GM18861 (cell line): ENCODE results near the gene BCAN.

Experiments used
- ATAC-seq: cut with Tn5 transposase; IDR thresholded peaks from one replicate; pipeline ENCODE4 v1.9.1; 2021; ENCODE audit not compliant: unreplicated experiment

BCAN gene

DNA sequence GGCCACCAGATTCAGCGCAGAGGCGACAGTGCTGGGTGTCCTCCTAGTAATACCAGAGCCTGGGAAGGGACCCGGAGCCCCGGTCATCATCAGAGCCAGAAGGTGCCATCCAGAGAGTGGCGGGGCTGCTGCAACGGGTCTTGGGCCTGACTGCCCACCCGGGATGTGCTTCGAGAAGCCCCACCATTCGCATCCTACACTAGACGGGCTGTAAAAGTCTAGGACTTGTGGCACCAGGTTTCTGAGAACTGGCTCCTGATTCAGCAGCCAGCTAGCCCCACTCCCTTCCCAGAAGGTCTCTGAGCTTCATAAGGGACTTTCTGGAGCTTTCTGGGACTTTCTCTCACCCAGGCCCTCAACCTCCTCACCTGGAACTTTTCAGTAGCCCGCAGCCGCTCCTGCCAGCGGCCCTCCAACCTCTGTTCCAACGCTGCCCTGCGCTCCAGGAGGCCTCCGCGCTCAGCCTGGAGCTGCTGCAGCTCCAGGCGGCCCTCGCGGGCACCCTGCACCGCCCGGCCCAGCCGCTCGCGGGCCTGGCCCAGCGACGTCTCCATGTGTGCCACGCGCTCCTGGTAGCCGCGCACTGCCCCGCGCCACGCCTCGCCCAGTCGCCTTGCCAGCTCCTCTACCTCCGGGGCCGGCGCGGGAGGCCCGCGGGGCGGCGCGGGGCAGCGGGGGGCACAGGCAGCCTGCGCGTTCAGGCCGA lies 34.4 kb downstream of the BCAN start:
- ATAC-seq, result no peak

DNA sequence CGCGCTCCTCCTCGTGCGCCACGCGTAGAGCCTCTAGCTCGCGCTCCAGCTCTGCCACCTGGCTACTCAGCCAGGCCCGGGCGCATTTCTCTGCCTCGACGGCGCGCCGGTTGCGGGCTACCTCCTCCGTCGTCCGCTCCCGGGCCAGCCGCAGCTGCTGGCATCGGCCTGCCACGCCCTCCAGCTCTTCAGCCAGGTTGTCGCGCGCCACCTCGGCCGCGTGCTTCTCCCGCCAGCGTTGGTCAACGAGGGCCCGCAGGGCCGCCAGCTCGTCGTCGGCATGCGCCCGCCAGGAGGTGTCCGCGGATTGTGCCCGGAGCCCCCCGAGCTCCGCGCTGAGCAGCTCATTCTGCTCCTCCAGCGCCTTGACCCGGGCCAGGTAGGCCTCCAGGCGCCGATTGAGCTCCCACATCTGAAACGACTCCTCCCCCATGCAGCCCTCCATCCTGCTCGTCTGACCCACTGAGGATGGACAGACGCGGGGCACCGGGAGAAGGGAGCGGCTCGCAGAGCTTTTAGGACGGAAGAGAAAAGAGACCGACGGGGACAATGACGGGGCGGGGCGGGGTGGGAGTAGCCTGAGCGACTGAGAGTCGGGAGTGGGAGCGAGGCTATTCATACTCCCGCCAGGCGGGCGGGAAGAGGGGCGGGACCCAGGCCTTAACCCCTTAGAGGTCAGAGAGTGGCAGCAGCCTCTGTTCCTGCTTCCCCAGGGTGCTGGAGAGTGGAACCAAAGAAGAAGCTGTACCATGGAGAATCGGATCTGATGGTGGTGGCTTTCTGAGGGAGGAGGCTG lies 35.1 kb downstream of the BCAN start, which contains the start of gene NES:
TSS of gene NES (minus strand) at position 588 of the 796 bp plus-strand sequence. CDS start at position 445, 143 bp downstream.
- no peak for ATAC-seq

DNA sequence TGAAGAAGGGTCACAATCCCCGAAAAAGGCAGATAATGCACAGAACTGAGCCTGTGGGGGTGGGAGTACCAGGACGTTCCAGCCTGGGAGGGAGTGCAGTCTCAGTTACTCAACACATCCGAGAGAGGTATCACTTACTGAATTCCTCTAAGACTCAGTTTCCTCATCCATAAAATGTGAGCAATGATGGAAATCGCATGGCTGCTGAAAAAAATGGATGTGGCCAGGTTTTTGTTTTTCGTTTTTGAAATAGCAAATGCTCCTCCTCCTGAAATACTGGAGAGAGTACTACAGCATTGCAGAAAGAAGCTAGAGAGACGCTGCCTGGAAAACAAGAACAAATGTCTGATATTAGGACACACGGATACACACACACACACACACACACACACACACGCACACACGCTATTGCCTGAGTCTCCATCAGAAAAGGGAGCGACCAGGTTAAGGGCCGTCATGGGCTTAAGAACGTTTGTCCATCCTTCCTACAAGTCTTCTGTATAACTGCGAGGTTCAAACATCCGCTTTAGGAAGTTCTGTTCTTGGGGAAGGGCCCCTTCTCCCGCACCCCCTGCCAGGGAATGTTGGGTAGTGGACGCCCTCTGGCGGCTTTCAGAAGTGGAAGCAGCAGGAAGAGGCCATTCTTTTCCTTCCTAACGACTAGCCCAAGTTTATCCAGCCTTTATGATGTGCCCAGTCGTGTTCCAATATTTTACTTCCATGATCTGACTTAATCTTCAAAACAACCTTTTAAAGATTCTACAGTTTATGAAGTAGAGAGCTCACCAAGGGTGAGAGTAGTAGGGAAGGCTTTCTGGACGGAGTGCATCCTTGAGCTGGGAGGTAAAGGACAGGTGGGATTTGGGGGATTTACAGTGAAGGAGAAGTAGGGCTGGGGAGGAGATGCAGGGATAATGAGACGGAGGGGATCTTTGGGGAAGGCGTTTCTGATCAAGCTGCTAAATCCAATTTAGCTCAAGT lies 36.0 kb downstream of the BCAN start:
- ATAC-seq, result no peak

DNA sequence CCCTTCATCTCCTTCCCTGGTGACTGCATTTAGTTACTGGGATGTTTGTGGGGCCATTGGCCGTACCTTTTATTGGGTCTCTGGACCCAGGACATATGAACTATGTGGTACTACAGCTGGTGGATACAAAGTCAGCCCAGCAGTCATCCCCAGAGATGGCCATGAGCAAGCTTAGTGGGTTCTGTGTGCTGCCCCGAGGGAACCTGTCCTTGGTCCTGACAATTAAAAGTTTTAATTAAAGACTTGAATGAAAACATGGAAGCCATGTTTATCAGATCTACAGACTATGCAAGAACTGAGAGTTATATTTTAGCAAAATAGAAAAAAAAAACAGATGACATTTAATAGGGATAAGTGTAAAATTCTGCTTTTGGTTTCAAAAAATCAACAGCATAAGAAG lies 38.1 kb downstream of the BCAN start:
- ATAC-seq, result no peak

DNA sequence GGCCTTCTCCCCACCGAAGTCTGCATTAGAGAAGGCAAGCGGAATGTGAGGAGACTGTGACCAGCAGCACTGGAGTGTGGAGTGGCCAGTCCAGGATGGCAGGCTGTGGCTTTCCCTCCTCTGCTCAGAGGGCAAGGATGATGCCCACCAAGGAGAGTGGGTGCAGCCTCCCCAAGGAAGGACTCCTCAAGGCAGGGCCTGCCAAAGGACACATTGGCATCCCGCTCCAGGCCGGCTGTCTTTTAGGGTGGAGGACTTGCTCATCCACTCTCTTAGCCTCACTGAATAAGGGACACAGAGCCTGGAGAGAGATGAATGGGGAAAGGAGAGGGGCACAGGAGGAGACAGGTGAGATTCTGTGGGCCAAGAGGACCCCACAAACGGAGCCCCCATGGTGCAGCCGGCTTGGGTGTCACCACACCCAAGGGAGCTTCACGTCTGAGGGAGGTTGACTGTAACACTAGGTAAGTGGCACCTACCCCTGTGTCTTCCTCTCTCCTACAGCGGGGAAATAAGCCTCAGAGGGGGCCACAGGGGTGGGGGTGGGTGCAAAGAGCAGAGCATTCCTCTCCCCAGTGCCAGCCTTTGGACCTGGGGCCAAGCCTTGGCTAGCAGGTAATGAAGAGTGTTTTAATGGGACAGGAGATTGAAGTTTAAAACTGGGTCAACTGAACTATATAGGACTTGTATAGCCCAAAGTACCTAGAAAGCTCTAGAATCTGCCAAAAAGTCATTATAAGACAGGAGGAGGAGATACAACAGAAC lies 39.5 kb downstream of the BCAN start:
- no peak for ATAC-seq

DNA sequence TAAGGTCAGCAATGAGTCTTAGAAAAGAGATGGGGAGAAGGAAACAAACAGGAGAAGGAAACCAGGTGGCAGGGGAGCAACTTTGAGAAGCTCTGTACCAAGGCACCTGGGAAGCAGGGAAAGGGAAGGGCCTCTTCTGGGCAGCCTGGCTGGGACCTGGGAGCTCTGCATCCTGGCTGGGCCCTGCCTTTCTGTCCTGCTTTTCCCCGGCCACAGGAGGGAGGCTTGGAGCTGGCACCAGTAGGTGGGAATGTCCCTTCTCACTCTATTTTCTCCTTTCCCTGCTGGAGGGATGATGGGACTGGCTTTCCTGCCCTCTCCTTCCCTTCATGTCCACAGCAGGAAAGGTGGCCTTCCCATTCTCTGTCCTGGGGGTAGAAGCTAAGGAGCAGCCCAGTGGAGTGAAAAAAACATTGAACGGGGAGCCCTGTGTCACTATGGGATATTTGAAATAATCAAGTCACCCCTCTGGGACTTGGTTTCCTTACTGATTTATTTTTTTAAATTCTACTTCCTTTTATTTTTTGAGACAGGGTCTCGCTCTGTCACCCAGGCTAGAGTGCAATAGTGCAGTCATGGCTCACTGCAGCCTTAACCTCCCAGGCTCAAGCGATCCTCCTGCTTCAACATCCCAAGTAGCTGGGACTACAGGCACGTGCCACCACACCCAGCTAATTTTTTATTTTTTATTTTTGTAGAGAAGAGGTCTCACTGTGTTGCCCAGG lies 40.4 kb downstream of the BCAN start:
- ATAC-seq, result no peak

DNA sequence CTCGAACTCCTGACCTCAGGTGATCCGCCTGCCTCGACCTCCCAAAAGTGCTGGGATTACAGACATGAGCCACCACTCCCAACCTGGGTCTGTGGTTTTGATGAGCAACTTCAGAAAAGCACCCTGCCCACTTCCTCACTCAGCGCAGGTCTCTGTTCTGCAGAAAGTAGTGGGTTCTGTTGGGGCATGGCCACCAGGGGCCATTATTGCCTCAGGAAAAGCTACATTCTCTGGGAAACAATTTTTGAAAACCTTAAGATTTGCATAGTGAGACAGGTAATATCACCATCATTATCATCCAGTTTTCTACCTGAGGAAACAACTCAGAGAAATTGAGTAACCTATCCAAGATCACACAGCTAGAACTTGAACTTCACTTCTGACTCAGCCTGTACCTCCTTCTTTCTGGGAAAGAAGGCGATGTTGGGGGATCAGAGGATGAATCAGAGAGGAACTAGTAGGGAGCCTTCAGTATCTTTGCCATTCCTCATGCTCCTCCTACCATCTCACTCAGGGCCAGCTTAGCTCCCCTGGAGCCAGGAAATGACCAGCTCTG lies 42.4 kb downstream of the BCAN start:
- ATAC-seq, result no peak

DNA sequence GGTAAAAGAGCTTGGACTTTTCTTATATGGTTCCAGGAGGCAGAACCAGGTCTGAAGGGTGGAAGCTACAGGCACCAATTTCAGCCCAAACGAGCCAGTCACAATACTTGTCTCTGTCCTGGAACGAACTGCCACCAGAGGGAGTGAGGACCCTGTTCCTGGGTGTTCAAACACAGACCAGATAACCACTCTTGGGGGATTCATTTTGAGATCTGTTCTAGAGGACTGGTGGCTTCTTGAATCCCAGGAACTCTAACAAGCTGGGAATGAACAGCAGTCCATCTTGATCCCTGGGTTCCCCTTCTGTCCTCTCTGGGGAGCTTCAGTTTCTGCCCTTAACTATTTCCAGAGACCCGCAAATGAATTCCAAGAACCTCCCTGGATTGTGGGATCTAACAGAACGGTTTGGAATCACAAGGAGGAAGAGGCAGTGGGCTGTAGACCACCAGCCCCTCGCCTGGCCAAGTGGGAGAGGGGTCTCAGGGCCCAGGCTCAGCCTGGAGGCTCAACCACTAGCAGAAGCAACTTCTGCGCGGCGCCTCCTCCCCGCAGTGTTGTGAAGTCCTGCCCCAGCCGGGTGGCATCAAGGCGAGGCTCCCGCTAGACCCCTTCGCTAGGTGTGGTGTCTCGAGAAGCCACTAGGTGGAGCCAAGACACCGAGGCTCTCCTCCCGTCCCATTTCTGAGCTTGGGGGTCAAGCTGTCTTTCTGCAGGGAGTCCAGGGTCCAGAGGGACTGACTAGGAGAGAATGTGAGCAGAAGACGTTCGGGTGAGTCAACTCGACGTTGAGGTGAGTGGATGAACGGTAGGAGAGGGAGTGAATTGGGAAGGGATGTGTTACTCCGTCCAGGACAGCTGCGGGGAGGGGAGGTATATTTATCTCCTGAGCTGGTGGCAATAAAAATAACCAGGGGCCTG lies 47.4 kb downstream of the BCAN start:
- ATAC-seq, result no peak

DNA sequence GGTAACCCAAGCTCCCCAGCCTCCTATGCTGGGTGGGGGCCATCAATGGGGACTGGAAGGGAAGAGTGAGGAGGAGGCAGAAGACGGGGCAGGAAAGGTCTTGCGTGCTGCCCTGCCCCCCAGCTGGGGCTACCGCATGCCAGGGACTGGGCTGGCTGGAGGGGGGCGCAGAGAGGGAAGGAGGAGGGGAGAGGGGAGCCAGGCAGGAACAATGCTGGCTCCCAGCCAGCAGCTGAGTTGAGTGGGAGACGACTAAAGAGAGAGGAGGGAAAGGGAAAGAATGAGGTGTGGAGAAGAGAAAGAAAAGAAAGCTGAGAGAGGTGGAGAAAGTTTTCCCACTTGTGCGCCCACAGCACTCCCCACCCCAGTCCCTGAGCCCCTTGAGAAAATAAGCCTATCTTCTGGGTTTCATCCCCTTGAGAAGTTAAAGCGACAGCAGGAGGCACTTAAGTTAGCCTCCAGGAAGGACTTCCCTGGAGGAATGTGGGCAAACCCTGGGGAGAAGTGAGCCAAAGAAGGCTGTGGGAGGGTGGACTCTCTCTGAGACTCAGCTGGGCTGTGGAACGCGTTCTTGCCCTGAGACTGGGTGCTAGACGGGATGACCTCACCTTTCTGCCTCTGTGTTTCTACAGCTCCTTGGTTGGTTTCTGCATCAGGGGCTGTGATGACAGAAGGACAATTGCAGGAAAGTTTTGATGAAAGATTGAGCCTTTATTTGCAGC lies 48.2 kb downstream of the BCAN start:
- ATAC-seq, result no peak

DNA sequence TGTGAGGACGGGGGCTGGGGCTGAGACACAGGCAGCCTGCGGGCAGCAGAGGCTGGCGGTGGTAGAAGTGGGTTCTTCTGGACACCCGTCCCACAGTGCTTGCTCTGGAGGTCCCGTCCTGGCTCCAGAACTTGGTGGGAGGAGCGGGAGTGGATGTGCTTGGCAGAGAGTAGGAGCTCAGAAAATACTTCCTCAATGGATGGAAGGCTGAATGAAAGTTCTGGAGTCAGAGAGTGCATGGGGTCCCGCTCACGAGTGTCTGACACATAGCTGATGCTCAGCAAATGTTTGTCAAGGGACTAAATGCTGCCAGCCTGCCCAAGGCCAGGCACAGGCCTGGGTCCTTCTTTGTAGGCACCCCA lies 48.7 kb downstream of the BCAN start:
- no peak for ATAC-seq

DNA sequence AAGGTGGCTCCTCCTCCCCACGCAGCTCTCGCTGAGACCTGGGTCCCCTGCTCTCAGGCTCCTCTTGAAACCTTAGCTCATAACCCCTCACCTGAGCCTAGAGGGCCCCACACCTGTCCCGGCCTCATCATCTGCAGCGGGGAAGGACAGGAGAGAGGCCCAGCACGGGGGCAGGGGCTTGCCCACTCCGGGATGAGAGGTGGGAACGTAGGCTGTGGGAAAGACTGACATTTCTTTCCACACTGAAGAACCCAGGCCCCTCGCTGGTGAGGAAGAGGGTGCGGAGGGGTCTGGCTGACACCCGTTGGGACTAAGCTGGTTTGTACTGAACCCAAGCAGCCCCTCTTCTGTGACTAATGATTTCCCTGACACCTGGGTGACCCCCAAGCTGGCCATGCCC lies 49.3 kb downstream of the BCAN start:
- no peak for ATAC-seq

DNA sequence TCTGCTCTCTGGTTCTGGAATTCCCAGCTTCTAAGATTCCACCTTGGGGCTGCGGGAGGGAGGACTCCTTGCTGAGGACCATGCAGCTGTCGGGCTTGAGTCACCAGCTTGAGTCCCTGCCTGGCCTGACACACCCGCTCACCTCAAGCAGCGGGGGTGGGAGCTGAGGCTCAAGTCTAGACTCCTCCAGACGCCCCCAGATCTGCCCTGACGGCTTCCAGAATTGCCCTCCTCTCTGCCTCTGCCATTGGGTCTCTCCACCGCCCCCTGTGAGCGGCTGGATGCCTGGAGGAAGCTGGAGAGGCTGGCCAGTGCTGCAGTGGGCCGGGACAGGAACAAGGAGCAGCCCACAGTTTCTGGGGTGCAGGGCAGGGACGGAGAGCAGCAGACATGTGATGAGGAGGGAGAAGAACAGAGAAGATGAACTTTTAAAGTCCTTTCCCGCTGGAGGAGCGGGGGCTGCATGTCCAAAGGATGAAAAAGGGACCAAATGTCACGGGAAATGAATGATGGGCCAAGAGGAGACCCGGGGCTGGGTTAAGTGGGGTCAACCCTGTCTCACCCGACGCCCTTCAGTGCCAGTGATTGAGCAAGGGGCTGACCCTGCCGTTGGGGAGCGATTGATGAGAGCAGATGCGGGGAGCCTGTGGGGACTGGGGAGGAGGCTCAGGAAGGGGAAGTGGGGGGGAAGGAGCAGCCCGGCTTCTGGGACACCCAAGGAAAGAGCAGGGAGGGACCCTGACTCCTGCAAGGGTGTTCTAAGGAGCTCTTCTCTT lies 49.9 kb downstream of the BCAN start:
- ATAC-seq, result no peak

DNA sequence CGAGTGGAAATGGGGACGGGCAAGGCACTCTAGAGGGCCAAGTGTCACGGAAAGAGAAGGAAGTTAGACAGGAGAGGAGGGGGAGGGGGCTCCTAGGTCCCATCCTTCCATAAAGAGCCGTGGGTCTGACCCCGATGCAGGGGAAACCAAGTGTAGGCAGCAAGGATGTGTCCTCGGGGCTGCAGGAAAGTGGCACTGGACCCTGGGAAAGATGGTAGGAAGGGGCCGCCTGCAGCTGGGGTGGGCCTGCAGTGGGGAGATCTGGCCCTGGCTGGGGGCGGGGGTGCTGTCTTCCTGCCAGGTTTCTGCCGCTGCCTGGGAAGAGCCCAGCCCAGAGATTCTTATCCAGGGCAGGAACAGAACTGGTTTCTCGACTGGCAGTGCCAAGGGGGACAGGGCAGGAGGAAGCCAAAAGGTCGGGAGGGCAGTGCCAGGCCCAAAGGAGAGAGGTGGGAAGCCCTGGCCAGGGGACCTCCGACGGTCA lies 50.6 kb downstream of the BCAN start:
- no peak for ATAC-seq

DNA sequence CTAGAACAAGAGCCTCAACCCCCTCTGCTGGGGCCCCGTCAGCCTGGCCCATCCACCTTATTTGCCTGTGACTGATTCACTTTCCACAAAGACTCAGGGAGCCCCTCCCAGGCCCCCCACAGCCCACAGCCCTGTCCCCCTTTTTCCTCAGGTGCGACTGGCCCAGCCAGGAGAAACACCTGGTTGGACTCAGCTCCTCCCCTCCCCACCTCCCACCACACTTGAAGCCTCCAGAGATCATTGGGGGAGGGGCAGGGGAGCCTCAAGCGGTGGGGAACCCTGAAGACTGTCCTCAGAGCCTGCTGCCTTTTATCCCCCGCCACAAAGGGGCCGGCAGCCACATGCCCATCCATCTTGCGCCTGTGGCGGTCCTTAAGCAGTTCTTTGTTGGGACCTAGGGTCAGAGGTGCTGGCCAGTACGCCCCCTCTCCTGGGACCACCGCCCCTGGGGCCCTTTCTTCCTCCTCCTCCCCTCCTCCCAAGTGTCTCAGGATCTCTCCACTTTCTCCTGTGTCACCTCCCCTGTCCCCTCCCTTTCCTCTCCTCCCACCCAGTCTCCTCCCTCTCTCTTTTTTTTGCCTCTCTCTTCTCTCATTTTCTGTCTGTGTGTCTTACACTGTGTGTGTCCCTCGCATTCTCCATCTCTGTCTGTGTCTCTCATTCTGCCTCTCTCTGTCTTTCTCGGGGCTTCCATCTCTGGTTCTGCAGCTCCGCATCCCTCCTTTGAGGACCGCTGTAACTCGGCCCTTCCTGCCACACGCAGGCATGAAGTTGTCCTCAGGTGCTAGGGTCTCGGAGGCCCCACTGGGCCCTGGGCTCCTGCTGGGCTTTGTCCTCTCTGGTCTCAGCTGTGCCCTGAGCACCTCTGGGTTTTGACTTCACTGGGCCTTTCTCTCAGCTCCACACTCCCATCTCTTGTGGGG lies 51.3 kb downstream of the BCAN start:
- no peak for ATAC-seq

DNA sequence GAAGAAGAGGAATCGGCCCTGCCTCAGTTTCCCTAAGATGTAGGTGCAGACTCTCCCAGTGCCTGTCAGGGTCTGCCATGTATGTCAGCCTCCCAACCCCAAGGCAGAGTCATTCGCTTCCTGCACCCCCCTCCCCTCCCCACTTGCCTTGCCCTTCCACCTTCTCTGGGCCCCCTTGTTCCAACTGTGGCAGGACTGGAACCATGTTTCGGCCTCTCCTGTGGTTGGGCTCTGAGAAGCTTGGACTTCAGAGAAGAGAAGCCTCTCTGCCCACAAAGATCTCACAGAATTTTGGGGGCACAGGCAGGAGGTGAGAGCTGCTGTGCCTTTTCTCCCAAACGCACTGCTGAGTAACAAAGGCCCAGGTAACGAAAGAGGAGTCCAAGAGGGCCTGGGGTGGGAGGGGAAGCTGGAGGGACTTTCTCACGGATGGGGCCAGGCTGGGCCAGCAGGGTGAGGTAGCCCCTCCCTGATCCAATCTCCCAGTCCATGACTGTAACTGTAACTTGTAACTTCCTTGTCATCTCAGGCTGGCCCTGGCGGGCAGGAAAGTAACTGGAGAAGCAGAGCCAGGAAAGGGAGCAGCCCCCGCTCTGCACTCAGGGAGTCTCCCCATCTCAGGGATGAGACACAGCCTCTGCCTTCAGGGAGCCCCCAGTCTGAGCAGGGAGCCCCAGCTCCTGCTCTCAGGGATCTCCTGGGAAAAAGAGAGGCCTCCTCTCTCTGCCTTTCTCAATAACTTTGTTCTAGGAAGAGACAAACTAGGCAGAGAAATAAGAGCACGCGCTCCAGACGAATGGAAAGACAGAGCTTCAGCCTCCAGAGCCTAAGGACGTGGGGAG lies 52.2 kb downstream of the BCAN start:
- ATAC-seq, result no peak
